Esophagus squamous epithelium (tissue), 5 donors: ENCODE results near the gene MAP4K1. TPM values are rescaled to one million over a fixed set of nuclear protein-coding genes. Genes with fewer than 3 reads are reported as not detected.

Experiments used
- DNase-seq: peaks from one replicate; lab custom pipeline; 2025; lab: John Stamatoyannopoulos, UW
- H3K27ac ChIP-seq, 4 donors: fragments of 200-600 bp; sonication (generic); one replicate each; pipeline ENCODE4 v1.5.1; 2016 to 2019; ENCODE audit warnings: mild to moderate bottlenecking in 1 of 4
- H3K27me3 ChIP-seq, 4 donors: fragments of 200-600 bp; sonication (generic); 1 replicate in 3 of 4; 2 replicates in 1 of 4; pipeline versions ENCODE4 v1.5.1 to v1.6.0; 2017 to 2021; ENCODE audit warnings: antibody characterized with exemption in 1 of 4
- H3K36me3 ChIP-seq, 3 donors: fragments of 200-600 bp; sonication (generic); one replicate each; pipeline ENCODE4 v1.5.1; 2016 to 2019
- H3K4me1 ChIP-seq, 3 donors: fragments of 200-600 bp; sonication (generic); one replicate each; pipeline ENCODE4 v1.5.1; 2017 to 2019
- H3K4me3 ChIP-seq, 4 donors: fragments of 200-600 bp; sonication (generic); 1 replicate in 3 of 4; 2 replicates in 1 of 4; pipeline ENCODE4 v1.5.1; 2016 to 2019; ENCODE audit warnings: mild to moderate bottlenecking in 2 of 4, moderate library complexity in 1 of 4
- H3K9me3 ChIP-seq, 3 donors: fragments of 200-600 bp; sonication (generic); one replicate each; pipeline ENCODE4 v1.5.1; 2016 to 2019
- CTCF ChIP-seq, 6 experiments: fragments of 450-650 bp in 4 of 6; fragments of 200-600 bp in 2 of 6; sonication (generic) in 2 of 6; IDR thresholded peaks; one replicate each; pipeline ENCODE4 v1.5.1; 2016 to 2019; ENCODE audit warnings: antibody characterized with exemption in 6 of 6, mild to moderate bottlenecking in 4 of 6, moderate library complexity in 4 of 6
- POLR2A ChIP-seq, 4 donors: fragments of 450-650 bp; IDR thresholded peaks; one replicate each; pipeline ENCODE4 v1.6.1; 2017; ENCODE audit warnings: antibody characterized with exemption in 4 of 4, mild to moderate bottlenecking in 4 of 4, moderate library complexity in 3 of 4
- WGBS, 2 donors: methylation state at CpG; one replicate each; pipeline ENCODE4 v1.1.5; 2018; 5-methylcytosine and 5-hydroxymethylcytosine counted together
- intact Hi-C: fragments of 100-400 bp; cut with DNase I; formaldehyde crosslinking; loops from one replicate; pipeline ENCODE4 v1.15.0; 2022
- total RNA-seq, 4 donors: library from RNA; depleted of rRNA; stranded (reverse); fragments of >200 nt; gene quantifications; one replicate each; pipeline ENCODE4 v1.1.0, GENCODE V29; 2016
- donor health status: DM: yes; HTN: yes; CAD: no.

MAP4K1 gene
- total RNA-seq, 4 donors from 2014 or later: 1.5 to 4.2 (median 2.7) TPM

GRCh38 chr19:38539751-38540150 lies 78.0 kb downstream of the MAP4K1 start:
- no peak for TF ChIP-seq POLR2A (IDR thresholded peaks at IDR 0.05)
- no peak for TF ChIP-seq CTCF (IDR thresholded peaks at IDR 0.05)
- no peak overlapping the region for H3K27ac ChIP-seq
- H3K9me3 ChIP-seq: peaks cover 0 to 13% (median 12%) of the 10 kb centered on the region in 3 donors
- H3K36me3 ChIP-seq: no peaks in the 10 kb centered on the region
- no peak overlapping the region for H3K4me3 ChIP-seq
- no peak for DNase-seq
- WGBS, 2 donors: 43 to 68% methylated on average over 1 of the region's 1 CpG
- peaks cover 0 to 7% (median 0%) of the 10 kb centered on the region in 4 donors for H3K27me3 ChIP-seq
- intact Hi-C loops: no loop called here
- peaks cover 3 to 49% (median 18%) of the 10 kb centered on the region in 3 donors for H3K4me1 ChIP-seq

DNA sequence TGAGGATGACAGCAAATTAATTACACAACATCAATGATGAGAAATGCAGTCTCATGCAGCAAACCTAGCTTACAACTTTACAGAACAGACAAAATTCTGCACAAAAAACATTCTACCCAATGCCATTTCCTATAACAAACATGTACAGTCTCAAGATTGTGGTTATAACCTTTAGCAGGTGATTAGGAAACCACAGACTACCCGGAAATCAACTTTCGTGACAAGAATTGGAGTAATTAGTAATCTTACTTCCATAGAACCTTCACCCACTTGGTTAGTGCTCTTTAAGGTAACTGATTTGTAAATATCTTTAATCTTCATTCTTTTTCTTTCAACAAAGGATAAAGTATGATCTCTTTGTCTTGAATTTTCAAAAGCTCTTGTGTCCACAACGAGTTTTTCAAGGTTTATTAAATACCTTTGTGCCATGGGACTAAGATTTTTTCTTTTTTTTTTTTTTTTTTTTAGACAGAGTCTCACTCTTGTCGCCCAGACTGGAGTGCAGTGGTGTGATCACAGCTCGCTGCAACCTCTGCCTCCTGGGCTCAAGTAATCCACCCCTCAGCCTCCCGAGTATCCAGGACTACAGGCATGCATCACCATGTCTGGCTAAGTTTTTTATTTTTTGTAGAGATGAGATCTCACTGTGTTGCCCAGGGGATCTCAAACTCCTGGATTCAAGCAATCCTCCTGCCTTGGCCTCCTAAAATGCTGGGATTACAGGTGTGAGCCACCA lies 78.8 kb downstream of the MAP4K1 start:
- Histone ChIP-seq H3K4me1 (peaks cover 3 to 41% (median 10%) of the 10 kb centered on the region in 3 donors), H3K27me3 (peaks cover 0 to 7% (median 0%) of the 10 kb centered on the region in 4 donors), H3K36me3 (no peaks in the 10 kb centered on the region), H3K4me3 (no peak overlapping the region), H3K27ac (peak overlapping the region in 1 of 4 donors; percentile 18), H3K9me3 (peaks cover 0 to 16% (median 13%) of the 10 kb centered on the region in 3 donors)
- 12 to 23% methylated on average over 6 of the region's 6 CpGs for WGBS, 2 donors
- TF ChIP-seq POLR2A (IDR thresholded peaks at IDR 0.05) (no peak), CTCF (IDR thresholded peaks at IDR 0.05) (no peak)
- DNase-seq: no peak
- intact Hi-C loops: no loop called here

DNA sequence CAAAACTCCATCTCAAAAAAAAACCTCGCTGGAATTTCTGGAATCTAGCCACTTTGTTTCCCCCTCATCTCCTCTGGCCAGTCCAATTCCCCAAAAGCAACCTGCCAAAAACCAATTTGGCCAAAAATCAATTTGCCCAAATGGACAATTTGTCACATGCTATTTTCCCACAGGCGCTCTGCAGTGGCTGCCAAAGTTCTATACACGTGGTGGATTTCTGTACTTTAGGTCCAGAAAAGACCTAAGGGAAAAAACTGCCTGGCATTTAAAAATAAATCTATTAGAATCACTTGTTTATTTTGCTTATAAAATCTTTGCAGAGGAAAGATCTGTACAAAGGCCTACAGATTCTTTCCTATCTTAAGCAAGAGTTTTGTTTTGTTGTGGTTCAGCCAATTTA lies 79.4 kb downstream of the MAP4K1 start:
- Histone ChIP-seq H3K9me3 (peaks cover 0 to 16% (median 13%) of the 10 kb centered on the region in 3 donors), H3K4me3 (no peak overlapping the region), H3K27ac (peak overlapping the region in 3 of 4 donors; percentile 5 to 34 (median 6)), H3K36me3 (no peaks in the 10 kb centered on the region), H3K27me3 (peaks cover 0 to 7% (median 0%) of the 10 kb centered on the region in 4 donors), H3K4me1 (peaks cover 3 to 36% (median 8%) of the 10 kb centered on the region in 3 donors)
- intact Hi-C loops: no loop called here
- 10 to 26% methylated on average over 3 of the region's 3 CpGs for WGBS, 2 donors
- TF ChIP-seq POLR2A (IDR thresholded peaks at IDR 0.05): no peak
- no peak for TF ChIP-seq CTCF (IDR thresholded peaks at IDR 0.05)
- no peak for DNase-seq

Other genes starting within 250 kb of the MAP4K1 start
- 100 to 1,000 TPM; 172 to 231 (median 197) TPM for gene PSMD8, start 243.4 kb downstream of the MAP4K1 start, total RNA-seq
- gene GGN, start 229.9 kb downstream of the MAP4K1 start, total RNA-seq: under 1 TPM in 1 of 4 donors, not detected in 3; 0.15 TPM
- gene SPRED3, start 229.3 kb downstream of the MAP4K1 start, total RNA-seq: under 1 TPM in 3 of 4 donors, not detected in 1; 0.15 to 0.38 (median 0.35) TPM
- 10 to 100 TPM; 14.4 to 40.0 (median 21.2) TPM for gene FAM98C, start 214.9 kb downstream of the MAP4K1 start, total RNA-seq
- gene RASGRP4, start 191.7 kb downstream of the MAP4K1 start, total RNA-seq: 1 to 10 TPM in 1 of 4 donors, under 1 TPM in 2, not detected in 1; 0.35 to 4.2 (median 0.64) TPM
- gene RYR1, start 184.3 kb downstream of the MAP4K1 start, total RNA-seq: 10 to 100 TPM; 11.2 to 18.3 (median 13.8) TPM
- 100 to 1,000 TPM; 437 to 578 (median 516) TPM for gene EIF3K, start 1.2 kb upstream of the MAP4K1 start, total RNA-seq
- gene ACTN4, start 29.7 kb upstream of the MAP4K1 start, total RNA-seq: 100 to 1,000 TPM; 302 to 705 (median 414) TPM
- gene CAPN12, start 126.5 kb upstream of the MAP4K1 start, total RNA-seq: 1 to 10 TPM; 1.5 to 4.2 (median 1.8) TPM
- 100 to 1,000 TPM in 2 of 4 donors, 10 to 100 TPM in 1, 1 to 10 TPM in 1; 7.1 to 266 (median 114) TPM for gene LGALS7, start 155.6 kb upstream of the MAP4K1 start, total RNA-seq
- gene LGALS7B, start 171.2 kb upstream of the MAP4K1 start, total RNA-seq: 1,000 to 10,000 TPM in 3 of 4 donors, 100 to 1,000 TPM in 1; 871 to 2,466 (median 1,613) TPM
- under 1 TPM in 2 of 4 donors, not detected in 2; 0.62 to 0.76 TPM for gene LGALS4, start 195.0 kb upstream of the MAP4K1 start, total RNA-seq
- 100 to 1,000 TPM in 1 of 4 donors, 10 to 100 TPM in 3; 63.4 to 129 (median 85.9) TPM for gene ECH1, start 213.8 kb upstream of the MAP4K1 start, total RNA-seq
- gene HNRNPL, start 232.0 kb upstream of the MAP4K1 start, total RNA-seq: 100 to 1,000 TPM; 136 to 186 (median 167) TPM